HL-60/S4 treated with retinoic acid at 250 ng/mL for 4 days and 3 days (cell line): ENCODE measurements around the gene RERE.

Source experiments
- in situ Hi-C: fragments of 300-500 bp; cut with MboI; formaldehyde crosslinking; loops from 2 replicates; pipeline ENCODE4 v1.7.0; 2022; ENCODE audit warnings: low sequenced_read_pairs

Gene RERE

DNA sequence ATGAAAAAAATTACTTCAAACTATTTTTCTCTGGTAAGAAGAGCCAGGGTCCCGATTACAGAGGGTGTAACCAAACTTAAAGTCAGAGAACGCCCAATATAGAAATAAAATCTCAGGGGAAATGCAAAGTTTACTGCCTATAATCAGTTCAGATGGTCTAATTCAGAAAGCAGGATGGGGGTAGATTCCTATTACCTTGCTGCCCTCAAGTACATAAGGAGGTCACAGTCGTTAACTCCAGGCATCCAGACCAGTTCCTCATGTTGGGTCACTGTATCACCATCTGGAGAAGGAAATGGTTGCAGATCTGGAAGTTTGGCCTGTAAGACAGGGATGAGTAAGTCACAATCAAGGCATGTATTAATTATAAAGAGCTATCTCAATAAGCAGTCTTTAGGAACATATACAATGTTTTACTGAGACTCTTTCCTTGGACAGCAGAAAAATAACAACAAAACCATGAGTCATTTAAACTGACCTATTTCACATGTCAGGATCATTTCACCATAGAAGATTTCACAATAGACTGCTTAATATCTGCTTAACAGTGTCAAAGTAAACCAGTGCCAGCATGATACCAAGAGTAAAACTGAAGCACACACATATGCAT is 320.1 kb downstream of the RERE start:
- in situ Hi-C loops, result no loop called here

DNA sequence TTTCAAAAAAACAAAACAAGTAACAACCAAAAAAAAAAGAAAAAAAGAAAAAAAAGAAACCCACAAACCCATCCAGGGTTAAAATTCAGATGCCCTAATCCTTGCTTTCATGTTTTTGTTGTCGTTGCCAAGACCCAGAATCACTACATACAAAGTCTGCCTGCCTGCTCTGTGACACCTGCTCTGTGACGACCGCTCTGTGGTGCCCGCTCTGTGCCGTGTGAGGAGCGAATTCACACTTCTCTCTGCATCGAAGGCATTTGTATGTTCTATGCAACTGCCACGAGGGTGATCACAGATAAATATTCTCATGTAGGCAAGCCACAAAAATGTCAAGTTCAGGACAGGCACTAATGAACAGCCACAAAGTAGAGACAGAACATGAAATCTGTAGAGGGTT is 321.0 kb downstream of the RERE start:
- in situ Hi-C loops, result no loop called here

DNA sequence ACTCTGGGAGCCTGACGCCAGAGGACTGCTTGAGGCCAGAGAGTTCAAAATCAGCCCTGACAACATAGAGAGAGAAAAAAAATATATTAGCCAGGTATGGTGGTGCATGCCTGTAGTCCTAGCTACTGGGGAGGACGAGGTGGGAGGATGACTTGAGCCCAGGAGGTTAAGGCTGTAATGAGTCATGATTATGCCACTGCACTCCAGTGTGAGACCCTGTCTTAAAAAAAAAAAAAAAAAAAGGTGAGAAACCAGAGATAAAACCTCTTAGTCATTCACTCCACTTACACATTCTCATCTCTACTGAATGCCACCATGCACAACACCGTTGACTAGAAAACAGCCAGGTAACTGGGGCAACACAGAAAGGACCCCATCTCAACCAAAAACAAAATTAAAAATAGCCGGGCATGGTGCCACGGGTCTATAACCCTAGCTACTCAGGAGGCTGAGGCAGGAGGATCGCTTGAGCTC is 321.5 kb downstream of the RERE start:
- in situ Hi-C loops, result no loop called here

DNA sequence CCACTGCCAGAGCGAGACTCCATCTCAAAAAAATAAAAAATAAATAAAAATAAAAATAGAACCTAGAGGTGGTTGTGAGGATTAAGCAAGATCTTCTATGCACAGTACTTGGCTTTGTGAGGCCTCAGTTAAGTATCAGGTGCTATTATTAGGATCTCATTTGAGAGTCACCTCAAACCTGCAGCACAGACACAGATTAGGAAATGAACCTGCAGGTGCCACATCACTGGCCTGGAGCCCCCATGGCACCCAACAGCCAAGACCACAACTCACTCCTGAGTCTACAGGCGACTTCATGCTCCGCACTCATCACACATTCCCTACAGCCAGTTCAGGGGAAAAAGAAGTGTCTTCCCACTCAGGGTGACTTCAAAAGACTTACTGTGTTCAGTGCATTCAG is 322.8 kb downstream of the RERE start:
- in situ Hi-C loops, result no loop called here

DNA sequence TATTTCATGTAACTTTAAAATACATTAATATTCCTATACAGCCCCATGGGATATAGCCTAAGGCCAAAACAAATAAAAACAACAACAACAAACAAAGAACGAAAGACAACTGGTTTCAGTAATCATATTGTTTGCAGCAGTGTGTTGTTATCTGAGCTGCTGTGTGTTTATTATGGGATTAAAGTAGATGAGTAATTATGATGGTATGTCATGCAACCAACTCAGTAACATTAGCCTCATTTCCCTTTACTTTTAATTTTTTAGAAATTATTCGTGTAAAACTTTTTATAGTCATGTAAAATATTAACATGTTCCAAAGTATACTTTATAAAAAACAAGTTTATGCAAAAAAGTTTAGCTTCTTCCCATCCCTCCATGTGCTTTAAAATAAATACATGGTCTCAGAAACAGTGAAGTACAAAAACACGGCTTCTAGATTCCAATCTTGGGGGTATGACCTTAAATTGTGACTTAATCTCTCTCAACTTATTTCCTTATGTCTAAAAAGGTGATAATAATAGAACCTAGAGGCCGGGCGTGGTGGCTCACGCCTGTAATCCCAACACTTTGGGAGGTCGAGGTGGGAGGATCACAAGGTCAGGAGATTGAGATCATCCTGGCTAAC is 323.4 kb downstream of the RERE start:
- in situ Hi-C loops, result no loop called here

DNA sequence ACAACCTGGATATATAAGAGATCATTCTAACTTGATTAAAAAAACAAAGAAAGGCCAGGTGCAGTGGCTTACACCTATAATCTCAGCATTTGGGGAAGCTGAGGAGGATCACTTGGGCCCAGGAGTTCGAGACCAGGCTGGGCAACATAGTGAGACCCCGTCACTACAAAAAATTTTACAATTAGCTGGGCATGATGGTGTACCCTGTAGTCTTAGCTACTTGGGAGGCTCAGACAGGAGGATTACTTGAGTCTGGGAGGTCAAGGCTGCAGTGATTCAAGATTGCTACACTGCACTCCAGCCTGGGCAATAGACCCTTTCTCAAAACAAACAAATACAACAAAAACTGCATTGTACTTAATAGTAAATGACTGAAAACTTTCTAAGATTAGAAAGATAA is 330.2 kb downstream of the RERE start:
- in situ Hi-C loops, result no loop called here

DNA sequence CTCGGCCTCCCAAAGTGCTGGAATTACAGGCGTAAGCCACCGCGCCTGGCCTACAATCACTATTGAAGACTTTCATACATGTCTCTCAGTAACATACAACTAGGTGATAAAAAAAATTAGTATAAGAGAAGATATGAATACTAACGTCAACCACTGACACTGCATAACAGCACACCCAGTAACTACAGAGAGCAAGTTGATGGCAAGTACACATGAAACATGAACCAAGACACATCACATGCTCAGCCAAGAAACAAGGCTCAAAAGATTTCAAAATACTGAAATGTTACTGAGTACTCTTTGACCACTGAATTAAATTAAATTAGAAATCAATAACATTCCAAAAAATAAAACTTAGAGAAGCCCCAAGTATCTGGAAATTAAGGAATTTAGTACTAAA is 331.4 kb downstream of the RERE start:
- in situ Hi-C loops, result no loop called here

DNA sequence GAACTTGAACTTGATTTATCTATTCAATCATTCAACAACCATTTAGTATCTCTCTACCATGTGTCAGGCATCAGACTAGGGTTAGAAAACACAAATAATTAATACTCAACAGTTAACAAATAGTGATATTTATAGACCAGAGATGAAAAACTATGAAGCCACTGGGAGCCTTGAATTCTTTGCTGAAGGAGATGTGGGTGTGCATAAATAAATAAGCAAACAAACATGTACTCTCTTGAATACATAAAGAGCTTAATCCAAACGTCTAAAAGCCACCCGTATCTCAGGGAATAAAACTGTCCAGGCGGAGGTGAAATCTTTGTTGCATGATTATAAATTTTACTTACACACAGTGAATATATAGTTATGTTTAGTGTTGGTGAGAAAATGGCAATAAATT is 333.9 kb downstream of the RERE start:
- in situ Hi-C loops, result no loop called here

DNA sequence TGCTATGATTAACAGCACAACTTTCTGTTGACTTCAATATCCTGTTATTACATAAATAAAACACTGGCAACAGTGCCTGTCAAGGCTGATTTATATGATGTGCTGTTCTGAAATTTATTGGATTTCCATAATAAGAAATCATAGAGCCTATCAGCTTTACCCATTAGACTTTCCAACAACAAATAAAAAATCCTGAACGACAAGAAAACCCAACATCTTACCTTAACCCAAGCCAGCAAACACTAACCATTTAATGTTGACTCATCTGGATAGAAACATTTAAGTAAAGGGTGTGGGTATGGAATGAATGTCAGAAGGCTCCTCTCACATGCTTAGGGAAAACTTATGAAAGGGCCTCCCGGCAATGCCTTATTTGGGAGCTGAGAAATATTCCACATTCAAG is 334.5 kb downstream of the RERE start:
- in situ Hi-C loops, result no loop called here

DNA sequence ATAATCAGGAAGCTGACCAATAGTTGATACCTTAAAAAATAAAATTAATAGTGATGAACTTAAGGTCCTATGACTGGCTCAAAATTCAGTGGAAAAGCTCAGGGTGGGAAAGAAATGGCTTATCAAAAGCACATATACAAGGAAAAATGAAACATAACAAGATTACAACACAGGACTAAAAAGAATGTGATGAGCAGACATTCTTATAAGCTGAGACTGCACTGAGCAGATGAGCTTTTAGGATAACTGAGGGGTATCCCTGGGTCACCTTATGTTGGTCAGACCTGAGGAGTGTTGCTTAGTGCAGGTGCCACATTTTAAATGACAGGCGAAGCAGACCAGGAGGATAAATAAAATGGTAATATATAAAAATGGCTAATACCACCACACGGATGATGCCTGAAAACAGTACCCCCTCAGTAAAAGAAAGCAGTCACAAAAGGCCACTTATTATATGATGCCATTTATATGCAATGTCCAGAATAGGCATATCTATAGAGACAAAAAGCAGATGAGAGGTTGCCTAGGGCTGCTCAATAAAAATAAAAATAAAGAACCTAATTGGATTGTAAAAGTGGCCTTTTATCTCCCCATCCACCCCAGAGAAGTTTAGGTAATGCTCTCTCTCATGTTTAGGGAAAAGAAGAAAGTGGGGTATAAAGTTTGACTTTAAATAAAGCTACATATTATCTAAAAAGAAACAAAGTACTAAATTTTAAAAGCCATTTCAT is 335.6 kb downstream of the RERE start:
- in situ Hi-C loops, result no loop called here

DNA sequence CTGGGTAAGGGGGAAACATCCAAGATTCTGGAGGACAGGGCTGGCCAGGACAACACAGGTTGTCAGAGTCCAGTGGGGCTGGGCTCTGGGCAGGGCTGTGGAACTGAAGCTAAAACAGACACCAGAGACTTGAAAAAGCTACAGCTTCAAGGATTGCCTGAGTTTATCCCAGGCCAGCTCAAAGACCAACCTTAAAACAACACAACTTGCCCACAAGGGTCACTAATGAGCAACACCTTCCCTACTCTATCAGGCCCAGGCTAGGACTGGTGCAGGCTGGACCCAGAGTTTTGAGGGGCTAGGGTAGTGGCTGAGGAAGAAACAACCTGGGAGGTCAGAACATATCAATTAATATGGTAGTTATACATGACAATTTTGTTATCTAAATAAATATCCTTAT is 338.9 kb downstream of the RERE start:
- in situ Hi-C loops, result no loop called here

DNA sequence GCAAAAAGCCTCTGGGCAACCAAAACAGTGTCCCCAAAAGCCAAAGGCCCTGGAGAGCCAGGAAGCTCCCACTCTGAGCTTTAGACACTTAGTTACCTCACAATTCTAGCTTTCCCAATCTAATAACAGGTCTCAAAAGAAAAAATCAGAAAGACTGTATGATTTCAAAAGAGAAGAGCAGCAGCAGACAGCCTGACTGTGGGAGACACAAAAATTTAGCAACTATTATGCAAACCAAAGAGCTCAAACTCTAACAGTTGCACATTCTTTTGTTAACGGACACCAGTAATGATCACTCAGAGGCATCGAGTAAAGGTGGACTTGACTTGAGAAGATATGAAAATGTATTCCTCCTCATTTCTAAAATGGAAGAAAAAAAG is 339.5 kb downstream of the RERE start:
- in situ Hi-C loops, result no loop called here

DNA sequence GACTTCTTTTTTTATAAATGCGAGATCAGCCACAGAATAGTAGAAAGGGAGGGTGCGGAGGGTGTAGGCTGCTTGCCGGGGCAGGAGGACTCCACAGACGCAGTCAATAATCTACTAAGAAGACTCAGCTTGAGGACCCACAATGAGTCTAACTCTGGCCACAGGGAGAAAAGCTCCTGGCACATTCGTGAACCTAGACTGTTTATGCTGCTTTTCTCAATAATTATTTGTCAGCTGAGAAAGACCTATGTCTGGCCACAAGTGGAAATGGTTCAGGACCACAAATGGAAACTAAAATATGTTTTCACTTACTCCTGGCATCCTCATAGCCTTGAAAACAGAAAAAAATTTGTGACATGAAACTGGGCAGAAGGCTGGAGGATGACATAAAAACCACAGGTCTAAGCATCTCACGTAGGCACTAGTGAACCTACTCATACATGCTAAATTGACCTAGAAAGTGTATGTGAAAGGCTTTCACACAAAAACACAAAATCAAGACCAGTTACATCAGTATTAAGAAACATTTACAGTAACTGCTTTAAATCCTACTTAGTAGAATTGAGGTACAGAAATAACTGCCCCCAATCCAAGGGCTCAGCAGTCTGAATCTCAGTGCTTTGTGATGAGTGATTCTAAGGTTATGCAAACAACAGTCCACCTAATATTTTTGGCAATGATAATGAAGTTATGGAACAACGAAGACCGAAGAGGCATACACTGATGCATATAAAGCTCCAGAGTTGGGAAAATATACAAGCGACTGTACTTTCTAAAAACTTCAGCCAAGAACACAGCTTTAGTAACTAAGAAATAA is 340.1 kb downstream of the RERE start:
- in situ Hi-C loops, result no loop called here

DNA sequence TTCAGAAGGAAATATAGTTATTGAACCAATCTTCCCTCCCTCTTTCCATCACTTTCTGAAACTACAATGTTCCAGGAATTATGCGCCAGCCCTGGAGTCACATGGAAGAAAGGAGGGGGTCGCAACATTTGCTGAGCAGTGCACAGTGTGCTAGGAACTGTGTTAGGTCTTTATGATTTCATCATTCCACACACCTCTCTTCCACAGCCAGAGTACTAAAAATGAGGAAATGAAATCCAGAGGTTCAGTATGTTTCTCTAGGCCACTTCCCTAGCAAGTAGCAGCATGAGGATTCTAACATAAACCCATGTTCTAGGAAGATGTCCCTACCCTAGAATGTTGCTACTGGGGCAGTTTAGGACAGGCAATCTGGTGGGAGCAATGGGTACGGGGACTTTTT is 341.4 kb downstream of the RERE start:
- in situ Hi-C loops, result no loop called here

DNA sequence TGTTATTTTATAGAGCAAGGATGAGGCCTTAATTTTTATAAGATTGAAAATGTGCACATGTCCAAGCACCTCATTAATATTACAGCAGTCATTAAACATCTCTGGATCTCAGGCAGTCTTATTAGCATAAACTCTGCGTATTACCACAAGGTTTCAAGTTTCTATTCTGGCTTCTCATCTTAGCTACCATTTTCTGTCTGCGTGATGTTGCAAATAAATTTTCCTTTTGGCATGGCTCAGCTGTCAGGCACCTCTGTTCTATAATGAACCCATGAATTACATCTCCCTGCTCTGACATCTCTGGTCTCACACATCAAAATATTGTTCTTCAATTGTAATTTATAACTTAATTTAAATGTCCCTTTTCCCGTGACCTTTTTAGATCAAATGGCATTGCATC is 343.1 kb downstream of the RERE start:
- in situ Hi-C loops, result no loop called here

DNA sequence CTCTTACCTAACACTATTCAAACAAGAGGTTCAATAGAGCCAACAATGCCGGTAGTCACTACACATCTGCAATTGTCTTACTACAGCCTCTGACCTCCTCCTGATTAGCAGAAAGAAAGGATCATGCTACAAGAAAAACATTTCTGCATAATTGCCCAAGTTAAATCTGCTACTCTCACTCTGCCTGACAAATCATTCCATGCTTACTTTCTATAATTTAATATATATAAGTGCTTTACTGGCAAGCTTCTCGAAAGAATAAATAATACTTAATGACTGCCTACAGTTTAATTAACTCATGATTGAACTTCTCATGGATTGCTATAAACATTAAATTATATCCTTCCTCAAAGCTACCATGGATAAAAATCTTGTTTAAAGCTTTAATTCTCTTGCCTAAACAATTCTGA is 343.5 kb downstream of the RERE start:
- in situ Hi-C loops, result no loop called here

DNA sequence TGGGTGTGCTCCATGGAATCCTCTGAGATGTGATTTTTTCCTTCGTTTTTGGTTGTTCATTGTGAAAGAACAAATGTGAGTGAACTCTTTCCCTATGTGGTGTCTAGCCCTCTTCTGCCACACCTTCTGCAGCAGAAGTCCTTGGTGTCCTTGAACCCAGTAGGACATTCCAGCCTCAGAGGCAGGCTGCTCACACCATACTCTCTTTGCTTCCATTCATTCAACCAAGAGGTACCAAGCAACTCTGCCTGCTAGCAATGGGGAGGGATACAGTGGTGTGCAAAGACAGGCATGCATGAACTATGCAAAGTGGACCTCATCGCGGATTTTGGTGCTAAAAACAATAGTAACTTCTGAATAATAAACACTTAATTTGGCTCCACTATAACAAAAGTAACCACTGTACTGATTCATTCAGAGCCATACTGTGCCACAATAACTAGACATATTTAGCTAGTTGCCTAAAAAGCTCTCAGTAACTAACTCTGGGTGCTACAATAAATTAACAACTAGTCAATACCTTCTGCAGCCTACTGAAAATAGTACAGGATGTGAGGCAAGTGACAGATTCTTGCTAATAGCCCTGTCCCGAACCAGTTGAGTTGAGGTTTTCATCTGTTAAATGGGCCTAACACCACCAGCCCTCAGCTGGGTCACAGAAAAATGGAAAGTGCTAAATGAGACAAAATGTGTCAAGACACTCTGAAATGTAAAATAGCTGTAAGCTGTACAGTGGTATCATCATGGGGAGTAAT is 344.1 kb downstream of the RERE start:
- in situ Hi-C loops, result no loop called here

DNA sequence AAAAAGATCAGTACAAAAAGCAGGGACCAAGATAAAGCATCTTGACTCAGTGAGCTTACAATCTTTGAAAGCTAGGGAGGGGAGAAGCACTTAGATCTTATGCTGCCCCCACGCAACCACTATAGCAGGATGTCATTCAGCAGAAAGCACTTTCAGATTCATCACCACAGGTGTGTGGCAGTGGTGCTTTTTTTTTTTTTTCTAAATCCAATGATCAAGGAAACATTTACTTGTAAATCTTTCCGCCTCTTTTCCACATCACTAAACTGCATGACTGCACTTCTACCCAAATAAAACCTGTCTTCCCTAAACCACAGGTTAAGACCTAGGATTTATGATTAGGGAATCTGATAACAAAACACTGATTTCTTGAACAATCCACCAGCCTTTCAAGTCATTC is 344.8 kb downstream of the RERE start:
- in situ Hi-C loops, result no loop called here

DNA sequence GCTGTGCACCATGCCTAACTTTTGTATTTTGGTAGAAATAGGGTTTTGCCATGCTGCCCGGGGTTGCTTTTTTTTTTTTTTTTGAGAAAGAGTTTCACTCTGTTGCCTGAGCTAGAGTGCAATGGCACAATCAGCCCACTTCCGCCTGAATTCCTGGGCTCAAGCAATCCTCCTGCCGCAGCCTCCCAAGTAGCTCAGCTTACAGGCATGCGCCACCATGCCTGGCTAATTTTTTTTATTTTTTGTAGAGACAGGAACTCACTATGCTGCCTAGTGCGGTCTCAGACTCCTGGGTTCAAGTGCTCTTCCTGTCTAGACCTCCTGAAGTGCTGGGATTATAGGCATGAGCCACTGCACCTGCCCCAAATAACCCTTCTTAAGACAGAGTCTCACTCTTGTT is 346.0 kb downstream of the RERE start:
- in situ Hi-C loops, result no loop called here

DNA sequence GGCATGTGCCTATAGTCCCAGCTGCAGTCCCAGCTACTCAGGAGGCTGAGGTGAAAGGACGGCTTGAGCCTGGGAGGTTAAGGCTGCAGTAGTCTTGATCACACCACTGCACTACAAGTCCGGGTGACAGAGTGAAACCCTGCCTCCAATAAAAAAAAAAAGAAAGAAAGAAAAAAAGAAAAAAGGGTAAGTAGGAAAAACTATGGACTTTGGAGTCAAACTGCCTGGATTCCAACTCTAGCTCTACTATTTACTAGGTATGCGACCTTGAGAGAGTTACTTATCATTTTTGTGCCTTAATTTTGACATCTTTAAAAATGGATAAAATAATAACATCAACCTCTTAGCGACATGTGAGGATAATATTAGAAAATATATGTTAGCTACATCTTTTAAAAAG is 348.7 kb downstream of the RERE start:
- in situ Hi-C loops, result no loop called here

DNA sequence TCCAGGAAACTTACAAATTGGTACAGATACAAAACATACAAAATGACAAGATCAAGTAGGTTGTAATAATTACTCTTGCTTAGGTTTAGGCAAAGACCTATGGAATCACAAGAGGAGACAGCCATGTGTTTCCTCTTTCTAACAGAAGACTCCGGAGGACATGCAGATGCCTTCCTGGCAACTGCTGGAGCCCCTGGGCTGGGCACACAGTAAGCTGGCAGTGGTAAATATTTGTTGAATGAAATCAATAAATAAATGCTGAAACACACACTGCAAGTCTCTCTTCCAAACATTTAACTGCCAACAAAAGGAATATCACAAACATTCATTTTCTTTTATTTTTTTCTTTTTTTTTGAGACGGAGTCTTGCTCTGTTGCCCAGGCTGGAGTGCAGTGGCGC is 350.1 kb downstream of the RERE start:
- in situ Hi-C loops, result no loop called here
